Epithelial cell of proximal tubule (primary cell): Measurements from ENCODE around the gene IKZF1. TPM values are rescaled to one million over a fixed set of nuclear protein-coding genes. Genes with fewer than 3 reads are reported as not detected.

Experiments
- DNase-seq: peaks from one replicate; pipeline ENCODE4 v3.0.0-alpha.2; 2011; ENCODE audit warnings: low read depth
- H3K4me3 ChIP-seq: 2 replicates; pipeline ENCODE4 v1.5.1; 2011; ENCODE audit warnings: low read depth, mild to moderate bottlenecking, low read length
- CTCF ChIP-seq: conservative IDR thresholded peaks from 2 replicates; pipeline ENCODE4 v1.5.1; 2012; ENCODE audit warnings: low read depth, mild to moderate bottlenecking, low read length
- total RNA-seq: library from RNA; depleted of rRNA; stranded (reverse); fragments of >200 nt; gene quantifications from 2 replicates; pipeline ENCODE4 v1.2.3, GENCODE V29; 2015

IKZF1 gene
- total RNA-seq, 1 donor from 2014 or later = not detected

GRCh38 chr7:50273870-50274269, 30.6 kb upstream of the IKZF1 start:
- no peak for TF ChIP-seq CTCF
- H3K4me3 ChIP-seq = no peak overlapping the region
- DNase-seq = no peak

GRCh38 chr7:50274361-50274760, 30.2 kb upstream of the IKZF1 start:
- TF ChIP-seq CTCF = no peak
- DNase-seq = no peak
- no peak overlapping the region for H3K4me3 ChIP-seq

- H3K4me3 ChIP-seq = no peak overlapping the region
- TF ChIP-seq CTCF = no peak
Measured at GRCh38 chr7:50275430-50275829, 29.1 kb upstream of the IKZF1 start.

GRCh38 chr7:50276483-50276882, 28.0 kb upstream of the IKZF1 start:
- no peak overlapping the region for H3K4me3 ChIP-seq
- no peak for DNase-seq
- no peak for TF ChIP-seq CTCF

More at GRCh38 chr7:50275430-50275829, 29.1 kb upstream of the IKZF1 start:
- DNase-seq = no peak

- no peak overlapping the region for H3K4me3 ChIP-seq
- TF ChIP-seq CTCF = no peak
- no peak for DNase-seq
Measured at GRCh38 chr7:50278120-50278519, 26.4 kb upstream of the IKZF1 start.

GRCh38 chr7:50281680-50282445, 22.7 kb upstream of the IKZF1 start:
- H3K4me3 ChIP-seq = no peak overlapping the region
- no peak for DNase-seq
- no peak for TF ChIP-seq CTCF
